Liver (tissue), 9 donors: Measurements from ENCODE around the gene LRRFIP1. TPM values are rescaled to one million over a fixed set of nuclear protein-coding genes. Genes with fewer than 3 reads are reported as not detected.

Experiments
- DNase-seq: peaks from one replicate; pipeline ENCODE4 v3.0.0-alpha.2; 2017; ENCODE audit warnings: low spot score
- H3K27ac ChIP-seq, 2 donors: one replicate each; pipeline ENCODE4 v1.7.0; 2013; ENCODE audit warnings: inconsistent platforms in 2 of 2, low read length in 2 of 2, control low read depth in 1 of 2, low read depth in 1 of 2, mild to moderate bottlenecking in 1 of 2
- H3K27me3 ChIP-seq, 4 donors: one replicate each; pipeline versions ENCODE4 v1.6.1 to v1.7.0; 2013; ENCODE audit warnings: low read length in 3 of 4, inconsistent platforms in 1 of 4, mild to moderate bottlenecking in 1 of 4, moderate library complexity in 1 of 4; ENCODE audit not compliant: control insufficient read depth in 4 of 4, insufficient read depth in 4 of 4
- H3K36me3 ChIP-seq, 4 donors: one replicate each; pipeline versions ENCODE4 v1.6.1 to v1.7.0; 2013; ENCODE audit warnings: low read length in 3 of 4, mild to moderate bottlenecking in 3 of 4, low read depth in 1 of 4, moderate library complexity in 1 of 4; ENCODE audit not compliant: control insufficient read depth in 4 of 4, insufficient read depth in 3 of 4
- H3K4me1 ChIP-seq, 4 donors: one replicate each; pipeline versions ENCODE4 v1.6.1 to v1.7.0; 2013; ENCODE audit warnings: low read length in 3 of 4, mild to moderate bottlenecking in 3 of 4, moderate library complexity in 1 of 4; ENCODE audit not compliant: control insufficient read depth in 4 of 4, insufficient read depth in 4 of 4
- H3K4me3 ChIP-seq, 3 donors: one replicate each; pipeline versions ENCODE4 v1.6.1 to v1.7.0; 2013; ENCODE audit warnings: low read length in 3 of 3, control low read depth in 1 of 3, low read depth in 1 of 3, mild to moderate bottlenecking in 1 of 3
- H3K9ac ChIP-seq, 2 donors: one replicate each; pipeline ENCODE4 v1.7.0; 2013; ENCODE audit warnings: low read length in 2 of 2, mild to moderate bottlenecking in 2 of 2, moderate library complexity in 2 of 2, control low read depth in 1 of 2, low read depth in 1 of 2
- H3K9me3 ChIP-seq, 4 donors: one replicate each; pipeline versions ENCODE4 v1.6.1 to v1.7.0; 2013; ENCODE audit warnings: low read length in 3 of 4; ENCODE audit not compliant: control insufficient read depth in 4 of 4
- CTCF ChIP-seq: fragments of 150-350 bp; IDR thresholded peaks from 2 replicates; pipeline ENCODE4 v1.5.1; 2017; ENCODE audit warnings: improper control_type of control experiment, low read depth, low read length; ENCODE audit not compliant: missing input control
- EGR1 ChIP-seq, 2 donors: IDR thresholded peaks; 2 replicates each; pipeline ENCODE4 v1.6.1; 2016 to 2018; ENCODE audit warnings: antibody characterized with exemption in 2 of 2, low read depth in 2 of 2
- FOXA1 ChIP-seq: IDR thresholded peaks from 2 replicates; pipeline ENCODE4 v1.6.1; 2016; ENCODE audit warnings: antibody characterized with exemption
- GABPA ChIP-seq, 2 donors: IDR thresholded peaks in 1 of 2; conservative IDR thresholded peaks in 1 of 2; 2 replicates each; pipeline ENCODE4 v1.6.1; 2016; ENCODE audit warnings: antibody characterized with exemption in 2 of 2, mild to moderate bottlenecking in 1 of 2, moderate library complexity in 1 of 2
- HNF4A ChIP-seq, 2 donors: conservative IDR thresholded peaks; 2 replicates each; pipeline ENCODE4 v1.6.1; 2016; ENCODE audit warnings: antibody characterized with exemption in 2 of 2, mild to moderate bottlenecking in 2 of 2
- HNF4G ChIP-seq: IDR thresholded peaks from 2 replicates; pipeline ENCODE4 v1.6.1; 2016; ENCODE audit warnings: antibody characterized with exemption
- JUND ChIP-seq, 2 donors: IDR thresholded peaks; 2 replicates each; pipeline ENCODE4 v1.6.1; 2016; ENCODE audit warnings: antibody characterized with exemption in 2 of 2
- NR2F2 ChIP-seq: IDR thresholded peaks from 2 replicates; pipeline ENCODE4 v1.6.1; 2016; ENCODE audit warnings: antibody characterized with exemption
- RAD21 ChIP-seq, 2 donors: IDR thresholded peaks; 2 replicates each; pipeline ENCODE4 v1.6.1; 2016; ENCODE audit warnings: antibody characterized with exemption in 2 of 2, mild to moderate bottlenecking in 2 of 2
- RXRA ChIP-seq, 2 donors: IDR thresholded peaks; 2 replicates each; pipeline ENCODE4 v1.6.1; 2017 to 2018; ENCODE audit warnings: antibody characterized with exemption in 2 of 2, mild to moderate bottlenecking in 1 of 2
- SP1 ChIP-seq: IDR thresholded peaks from 2 replicates; pipeline ENCODE4 v1.6.1; 2018; ENCODE audit warnings: antibody characterized with exemption, mild to moderate bottlenecking
- TAF1 ChIP-seq: conservative IDR thresholded peaks from 2 replicates; pipeline ENCODE4 v1.6.1; 2016; ENCODE audit warnings: antibody characterized with exemption, mild to moderate bottlenecking
- YY1 ChIP-seq: IDR thresholded peaks from 2 replicates; pipeline ENCODE4 v1.6.1; 2016; ENCODE audit warnings: antibody characterized with exemption, mild to moderate bottlenecking
- WGBS: extraction: QIAGEN DNeasy Blood & Tissue Kit; methylation state at CpG from one replicate; pipeline ENCODE4 v1.1.7; 2013; 5-methylcytosine and 5-hydroxymethylcytosine counted together
- polyA plus RNA-seq, 2 donors: library from polyadenylated mRNA; stranded (reverse) in 1 of 2; unstranded in 1 of 2; fragments of 200-250 nt in 1 of 2; fragments of >200 nt in 1 of 2; fragmentation: Nextera tagmentation in 1 of 2; extraction: Ambion mirVana in 1 of 2; gene quantifications; one replicate each; pipeline versions ENCODE4 v1.2.1 to v1.2.3, GENCODE V29; 2013 to 2015
- total RNA-seq, 2 donors: library from RNA; depleted of rRNA; stranded (reverse); fragments of >200 nt; gene quantifications; one replicate each; pipeline ENCODE4 v1.2.3, GENCODE V29; 2014
- TF ChIP-seq, protein P1 (sequence below): IDR thresholded peaks from 2 replicates; pipeline ENCODE4 v1.6.1; 2016; ENCODE audit warnings: antibody characterized with exemption
- TF ChIP-seq, protein P2 (sequence below): IDR thresholded peaks from 2 replicates; pipeline ENCODE4 v1.6.1; 2016; ENCODE audit warnings: antibody characterized with exemption
- TF ChIP-seq, protein P3 (sequence below): IDR thresholded peaks from 2 replicates; pipeline ENCODE4 v1.6.1; 2016; ENCODE audit warnings: antibody characterized with exemption
- donor health status: healthy.
- donor health status: healthy.
- donor health status: healthy.
- donor health status: healthy.
- donor health status: healthy.

Gene LRRFIP1
- total and polyA plus RNA-seq, 4 donors = 13.3 to 56.1 (median 39.1) TPM

- TF ChIP-seq CTCF = no peak
- peak; percentile 8 to 14 for TF ChIP-seq RXRA (IDR thresholded peaks at IDR 0.05)
- no peak for TF ChIP-seq FOXA1
- TF ChIP-seq SP1 = no peak
- TF ChIP-seq, protein P1, sequence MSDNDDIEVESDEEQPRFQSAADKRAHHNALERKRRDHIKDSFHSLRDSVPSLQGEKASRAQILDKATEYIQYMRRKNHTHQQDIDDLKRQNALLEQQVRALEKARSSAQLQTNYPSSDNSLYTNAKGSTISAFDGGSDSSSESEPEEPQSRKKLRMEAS = peak; percentile 8
- peak; percentile 74 to 89 for TF ChIP-seq HNF4A (conservative IDR thresholded peaks at IDR 0.05)
- no peak for TF ChIP-seq RAD21 (IDR thresholded peaks at IDR 0.05)
Measured at GRCh38 chr2:237742191-237742590, 114.8 kb downstream of the LRRFIP1 start (continued).

- H3K4me3 ChIP-seq = no peak overlapping the region
- H3K36me3 ChIP-seq = no peaks in the 10 kb centered on the region
- H3K27me3 ChIP-seq = no peaks in the 10 kb centered on the region
- H3K9ac ChIP-seq = peak overlapping the region in 1 of 2 donors; percentile 36
- peak overlapping the region; percentile 89 to 91 for H3K27ac ChIP-seq
- no peaks in the 10 kb centered on the region for H3K9me3 ChIP-seq
- no peak for DNase-seq
- WGBS = 27% methylated on average over 3 of the region's 3 CpGs
- peaks cover 13 to 37% (median 29%) of the 10 kb centered on the region in 4 donors for H3K4me1 ChIP-seq
- TF ChIP-seq, protein P1 = peak; percentile 8
- TF ChIP-seq RXRA (IDR thresholded peaks at IDR 0.05) = peak; percentile 96 to 98
- TF ChIP-seq HNF4A (conservative IDR thresholded peaks at IDR 0.05) = peak; percentile 63 to 72
- peak; percentile 51 for TF ChIP-seq HNF4G
- TF ChIP-seq JUND (IDR thresholded peaks at IDR 0.05) = peak; percentile 36 to 42
- TF ChIP-seq, protein P2, sequence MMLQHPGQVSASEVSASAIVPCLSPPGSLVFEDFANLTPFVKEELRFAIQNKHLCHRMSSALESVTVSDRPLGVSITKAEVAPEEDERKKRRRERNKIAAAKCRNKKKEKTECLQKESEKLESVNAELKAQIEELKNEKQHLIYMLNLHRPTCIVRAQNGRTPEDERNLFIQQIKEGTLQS = no peak
- TF ChIP-seq GABPA (IDR thresholded peaks at IDR 0.05 in 1 of 2, conservative IDR thresholded peaks at IDR 0.05 in 1 of 2) = no peak
- TF ChIP-seq RAD21 (IDR thresholded peaks at IDR 0.05) = peak; percentile 23 to 47
- TF ChIP-seq YY1 = peak; percentile 40
- peak; percentile 33 for TF ChIP-seq NR2F2
- no peak for TF ChIP-seq EGR1 (IDR thresholded peaks at IDR 0.05; ENCODE audit: low read depth in 2 of 2)
- TF ChIP-seq, protein P3, sequence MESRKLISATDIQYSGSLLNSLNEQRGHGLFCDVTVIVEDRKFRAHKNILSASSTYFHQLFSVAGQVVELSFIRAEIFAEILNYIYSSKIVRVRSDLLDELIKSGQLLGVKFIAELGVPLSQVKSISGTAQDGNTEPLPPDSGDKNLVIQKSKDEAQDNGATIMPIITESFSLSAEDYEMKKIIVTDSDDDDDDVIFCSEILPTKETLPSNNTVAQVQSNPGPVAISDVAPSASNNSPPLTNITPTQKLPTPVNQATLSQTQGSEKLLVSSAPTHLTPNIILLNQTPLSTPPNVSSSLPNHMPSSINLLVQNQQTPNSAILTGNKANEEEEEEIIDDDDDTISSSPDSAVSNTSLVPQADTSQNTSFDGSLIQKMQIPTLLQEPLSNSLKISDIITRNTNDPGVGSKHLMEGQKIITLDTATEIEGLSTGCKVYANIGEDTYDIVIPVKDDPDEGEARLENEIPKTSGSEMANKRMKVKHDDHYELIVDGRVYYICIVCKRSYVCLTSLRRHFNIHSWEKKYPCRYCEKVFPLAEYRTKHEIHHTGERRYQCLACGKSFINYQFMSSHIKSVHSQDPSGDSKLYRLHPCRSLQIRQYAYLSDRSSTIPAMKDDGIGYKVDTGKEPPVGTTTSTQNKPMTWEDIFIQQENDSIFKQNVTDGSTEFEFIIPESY = no peak
- peak; percentile 74 for TF ChIP-seq SP1
Measured at GRCh38 chr2:237742614-237743013, 115.2 kb downstream of the LRRFIP1 start.

- DNase-seq = no peak
- Histone ChIP-seq H3K9ac (peak overlapping the region in 1 of 2 donors; percentile 36), H3K27ac (peak overlapping the region; percentile 89 to 91), H3K4me3 (no peak overlapping the region), H3K4me1 (peaks cover 13 to 37% (median 29%) of the 10 kb centered on the region in 4 donors), H3K9me3 (no peaks in the 10 kb centered on the region), H3K27me3 (no peaks in the 10 kb centered on the region), H3K36me3 (no peaks in the 10 kb centered on the region)
- TF ChIP-seq HNF4G = no peak
- no peak for TF ChIP-seq EGR1 (IDR thresholded peaks at IDR 0.05; ENCODE audit: low read depth in 2 of 2)
- no peak for TF ChIP-seq JUND (IDR thresholded peaks at IDR 0.05)
- no peak for TF ChIP-seq GABPA (IDR thresholded peaks at IDR 0.05 in 1 of 2, conservative IDR thresholded peaks at IDR 0.05 in 1 of 2)
- TF ChIP-seq, protein P1 = no peak
- no peak for TF ChIP-seq FOXA1
- TF ChIP-seq, protein P3 = no peak
- no peak for TF ChIP-seq SP1
- TF ChIP-seq RAD21 (IDR thresholded peaks at IDR 0.05) = no peak
- TF ChIP-seq TAF1 = no peak
- WGBS = 66% methylated on average over 6 of the region's 6 CpGs
Measured at GRCh38 chr2:237743024-237743423, 115.6 kb downstream of the LRRFIP1 start.
